Stimulated activated CD8-positive, alpha-beta memory T cell treated with anti-CD3 and anti-CD28 coated beads, Interleukin-15, amount 100 ng/mL, for 48 hours (primary cell): ENCODE measurements around the gene SEC61A2.
"Not testable (repeated sequence)": the region's sequence is repeated elsewhere in the genome, so short reads cannot be mapped to it uniquely, and the experiment has no call there.

Source experiments
- DNase-seq, 2 donors: peaks; one replicate each; pipeline ENCODE4 v3.0.0-alpha.2; 2020; ENCODE audit warnings: low read depth in 2 of 2

SEC61A2 gene

GRCh38 chr10:12160664-12161063, 31.2 kb downstream of the SEC61A2 start:
- no peak for DNase-seq

- DNase-seq: no peak
Observed at GRCh38 chr10:12162927-12163326, 33.5 kb downstream of the SEC61A2 start.

GRCh38 chr10:12164085-12164484, 34.6 kb downstream of the SEC61A2 start:
- no peak for DNase-seq

- DNase-seq: no peak
Observed at GRCh38 chr10:12165036-12165435, 35.6 kb downstream of the SEC61A2 start.

GRCh38 chr10:12165999-12166775, 36.7 kb downstream of the SEC61A2 start:
- no peak for DNase-seq

- DNase-seq: not testable (repeated sequence)
Observed at GRCh38 chr10:12171512-12171911, 42.0 kb downstream of the SEC61A2 start.

- DNase-seq: peak in 1 of 2 donors; percentile 41
Observed at GRCh38 chr10:12177642-12178041, 48.2 kb downstream of the SEC61A2 start.

- DNase-seq: no peak
Observed at GRCh38 chr10:12179606-12180170, 50.2 kb downstream of the SEC61A2 start.

- no peak for DNase-seq
Observed at GRCh38 chr10:12180221-12180974, 50.9 kb downstream of the SEC61A2 start.

- DNase-seq: peak; percentile 69 to 72
Observed at GRCh38 chr10:12181065-12181775, 51.7 kb downstream of the SEC61A2 start.

- DNase-seq: no peak
Observed at GRCh38 chr10:12184165-12184564, 54.7 kb downstream of the SEC61A2 start.

- peak in 1 of 2 donors; percentile 20 for DNase-seq
Observed at GRCh38 chr10:12186323-12186722, 56.8 kb downstream of the SEC61A2 start.

- DNase-seq: no peak
Observed at GRCh38 chr10:12187321-12187905, 57.9 kb downstream of the SEC61A2 start.

- DNase-seq: no peak
Observed at GRCh38 chr10:12188656-12189055, 59.2 kb downstream of the SEC61A2 start.

GRCh38 chr10:12189426-12189825, 59.9 kb downstream of the SEC61A2 start:
- no peak for DNase-seq

- DNase-seq: no peak
Observed at GRCh38 chr10:12191715-12192114, 62.2 kb downstream of the SEC61A2 start.

- no peak for DNase-seq
Observed at GRCh38 chr10:12193193-12193592, 63.7 kb downstream of the SEC61A2 start.

GRCh38 chr10:12194752-12195271, 65.3 kb downstream of the SEC61A2 start:
- DNase-seq: peak in 1 of 2 donors; percentile 4

- no peak for DNase-seq
Observed at GRCh38 chr10:12195281-12195602, 65.8 kb downstream of the SEC61A2 start.

GRCh38 chr10:12195603-12196506, 66.4 kb downstream of the SEC61A2 start, which contains the start of the genes CDC123 and NUDT5:
Gene CDC123 (plus strand): TSS chr10:12196188. CDS start chr10:12196246, 58 bp downstream.
Gene NUDT5 (minus strand): TSS chr10:12195891. CDS start chr10:12186291, 9,600 bp downstream.
- DNase-seq: peak; percentile 78 to 80
